H1 (cell line): ENCODE measurements around the gene ZNF426.

Experiments used
- POLR2A ChIP-seq, 2 experiments: IDR thresholded peaks; 1 replicate in 1 of 2; 2 replicates in 1 of 2; pipeline ENCODE4 v1.6.1; 2011; ENCODE audit warnings: low read depth in 2 of 2, low read length in 2 of 2, mild to moderate bottlenecking in 2 of 2; ENCODE audit errors: control extremely low read depth in 1 of 2
- RAD21 ChIP-seq, 2 experiments: IDR thresholded peaks in 1 of 2; conservative IDR thresholded peaks in 1 of 2; 2 replicates each; pipeline ENCODE4 v1.6.1; 2011; ENCODE audit warnings: low read depth in 2 of 2, low read length in 2 of 2, improper control_type of control experiment in 1 of 2, inconsistent platforms in 1 of 2, mild to moderate bottlenecking in 1 of 2, moderate library complexity in 1 of 2
- RNF2 ChIP-seq: fragments of 200-900, 300-1000 bp; sonication (generic); IDR thresholded peaks from 2 replicates; pipeline ENCODE4 v1.7.1; 2016; ENCODE audit warnings: borderline replicate concordance, low read depth, mild to moderate bottlenecking, antibody characterized with exemption, low read length; ENCODE audit not compliant: poor library complexity, severe bottlenecking; ENCODE audit errors: missing control alignments
- SRF ChIP-seq: IDR thresholded peaks from 2 replicates; pipeline ENCODE4 v1.6.1; 2011; ENCODE audit warnings: mild to moderate bottlenecking, low read depth, low read length, moderate library complexity
- TAF7 ChIP-seq: optimal IDR thresholded peaks from 2 replicates; pipeline ENCODE3; 2011; ENCODE audit warnings: low read depth, mild to moderate bottlenecking, inconsistent platforms, low read length, moderate library complexity, borderline replicate concordance
- ZNF274 ChIP-seq: IDR thresholded peaks from 2 replicates; pipeline ENCODE4 v1.7.0; 2012; ENCODE audit warnings: low read length, borderline replicate concordance; ENCODE audit errors: extremely low read depth
- TF ChIP-seq, protein P1 (sequence below), 3 experiments: IDR thresholded peaks; 1 replicate in 2 of 3; 2 replicates in 1 of 3; pipeline versions ENCODE4 v1.5.1 to v1.6.1; 2011; ENCODE audit warnings: low read length in 3 of 3, mild to moderate bottlenecking in 3 of 3, inconsistent platforms in 2 of 3, low read depth in 1 of 3, moderate library complexity in 1 of 3; ENCODE audit not compliant: insufficient read depth in 1 of 3; ENCODE audit errors: control extremely low read depth in 1 of 3
- TF ChIP-seq, protein P2 (sequence below): IDR thresholded peaks from 2 replicates; pipeline ENCODE4 v1.6.1; 2011; ENCODE audit warnings: low read length, improper control_type of control experiment

DNA sequence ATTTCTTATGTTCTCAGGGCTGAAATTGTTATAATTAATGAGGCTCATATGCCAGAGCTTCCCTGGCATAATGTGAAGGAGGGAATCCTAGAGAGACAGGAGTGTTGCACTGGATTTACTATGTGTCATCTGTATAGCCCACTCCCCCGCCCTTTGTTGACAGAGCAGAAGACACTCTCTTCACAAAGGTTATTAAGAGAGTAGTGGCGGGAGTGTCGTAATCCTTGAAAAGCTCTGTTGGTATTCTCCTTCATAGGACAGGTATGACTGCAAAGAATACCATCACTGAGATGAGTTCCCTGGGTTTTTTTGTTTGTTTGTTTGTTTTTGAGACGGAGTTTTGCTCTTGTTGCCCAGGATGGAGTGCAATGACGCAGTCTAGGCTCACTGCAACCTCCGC, 31.8 kb upstream of the ZNF426 start:
- TF ChIP-seq SRF (no peak), TAF7 (no peak), RAD21 (IDR thresholded peaks at IDR 0.05 in 1 of 2, conservative IDR thresholded peaks at IDR 0.05 in 1 of 2; ENCODE audit: low read depth in 2 of 2, low read length in 2 of 2) (no peak), ZNF274 (no peak), RNF2 (no peak), POLR2A (IDR thresholded peaks at IDR 0.05; ENCODE audit: control extremely low read depth in 1 of 2, low read depth in 2 of 2, low read length in 2 of 2) (no peak)
- TF ChIP-seq, protein P1, sequence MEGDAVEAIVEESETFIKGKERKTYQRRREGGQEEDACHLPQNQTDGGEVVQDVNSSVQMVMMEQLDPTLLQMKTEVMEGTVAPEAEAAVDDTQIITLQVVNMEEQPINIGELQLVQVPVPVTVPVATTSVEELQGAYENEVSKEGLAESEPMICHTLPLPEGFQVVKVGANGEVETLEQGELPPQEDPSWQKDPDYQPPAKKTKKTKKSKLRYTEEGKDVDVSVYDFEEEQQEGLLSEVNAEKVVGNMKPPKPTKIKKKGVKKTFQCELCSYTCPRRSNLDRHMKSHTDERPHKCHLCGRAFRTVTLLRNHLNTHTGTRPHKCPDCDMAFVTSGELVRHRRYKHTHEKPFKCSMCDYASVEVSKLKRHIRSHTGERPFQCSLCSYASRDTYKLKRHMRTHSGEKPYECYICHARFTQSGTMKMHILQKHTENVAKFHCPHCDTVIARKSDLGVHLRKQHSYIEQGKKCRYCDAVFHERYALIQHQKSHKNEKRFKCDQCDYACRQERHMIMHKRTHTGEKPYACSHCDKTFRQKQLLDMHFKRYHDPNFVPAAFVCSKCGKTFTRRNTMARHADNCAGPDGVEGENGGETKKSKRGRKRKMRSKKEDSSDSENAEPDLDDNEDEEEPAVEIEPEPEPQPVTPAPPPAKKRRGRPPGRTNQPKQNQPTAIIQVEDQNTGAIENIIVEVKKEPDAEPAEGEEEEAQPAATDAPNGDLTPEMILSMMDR (IDR thresholded peaks at IDR 0.05; ENCODE audit: control extremely low read depth in 1 of 3, insufficient read depth in 1 of 3, low read depth in 1 of 3, low read length in 3 of 3) = no peak
- TF ChIP-seq, protein P2, sequence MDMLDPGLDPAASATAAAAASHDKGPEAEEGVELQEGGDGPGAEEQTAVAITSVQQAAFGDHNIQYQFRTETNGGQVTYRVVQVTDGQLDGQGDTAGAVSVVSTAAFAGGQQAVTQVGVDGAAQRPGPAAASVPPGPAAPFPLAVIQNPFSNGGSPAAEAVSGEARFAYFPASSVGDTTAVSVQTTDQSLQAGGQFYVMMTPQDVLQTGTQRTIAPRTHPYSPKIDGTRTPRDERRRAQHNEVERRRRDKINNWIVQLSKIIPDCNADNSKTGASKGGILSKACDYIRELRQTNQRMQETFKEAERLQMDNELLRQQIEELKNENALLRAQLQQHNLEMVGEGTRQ = no peak
